ENCODE measurements around the gene SPIN1. TPM values are rescaled to one million over a fixed set of nuclear protein-coding genes. Genes with fewer than 3 reads are reported as not detected.

Gene SPIN1
- total and polyA plus RNA-seq, 2 of the 8 experiments (the other 6 are each of a cell fraction or from before 2014, with no cell fraction given): 69.9 to 139 TPM

DNA sequence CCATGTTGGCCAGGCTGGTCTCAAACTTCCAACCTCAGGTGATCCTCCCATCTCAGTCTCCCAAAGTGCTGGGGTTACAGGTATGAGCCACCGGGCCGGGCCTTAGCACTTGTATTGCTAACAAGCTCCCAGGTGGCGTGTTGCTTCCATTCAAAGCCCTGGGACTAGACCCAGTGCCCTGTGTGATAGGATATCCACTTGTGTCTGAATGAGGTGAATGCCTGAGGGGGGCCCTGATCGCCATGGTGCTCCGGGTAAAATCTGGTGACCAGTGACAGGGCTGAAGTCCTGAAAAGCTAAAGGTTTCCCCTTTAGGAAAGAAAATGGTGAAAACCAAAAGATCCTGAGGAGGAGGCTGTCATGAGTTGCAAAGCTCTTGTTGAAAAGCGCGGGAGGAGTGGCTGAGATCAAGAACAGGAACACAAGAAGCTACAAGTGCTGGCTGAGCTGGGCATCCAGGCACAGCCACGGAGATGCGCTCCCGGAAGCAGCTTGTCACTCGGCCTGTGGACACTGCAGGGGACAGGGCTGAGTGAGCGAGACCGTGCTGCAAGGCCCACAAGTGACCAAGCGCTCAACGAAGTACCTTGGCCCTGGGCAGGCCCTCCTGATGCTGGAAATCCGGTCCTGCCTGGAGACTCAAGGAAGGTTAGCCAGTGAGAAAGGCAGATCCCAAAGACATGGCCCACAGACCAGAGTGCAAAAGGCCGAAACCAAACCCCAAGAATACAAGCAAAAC lies 106.9 kb downstream of the SPIN1 start (continued):
- TF ChIP-seq KDM1A (IDR thresholded peaks at IDR 0.05; ENCODE audit: borderline replicate concordance, low read length): no peak
- TF ChIP-seq KDM4A (IDR thresholded peaks at IDR 0.05; ENCODE audit: low read depth, low read length, severe bottlenecking): no peak
- no peak for TF ChIP-seq CBX8 (IDR thresholded peaks at IDR 0.05; ENCODE audit: borderline replicate concordance, low read depth, low read length)
- no peak for TF ChIP-seq ASH2L (IDR thresholded peaks at IDR 0.05; ENCODE audit: low read length)
- no peak for TF ChIP-seq SP1 (IDR thresholded peaks at IDR 0.05; ENCODE audit: low read depth, low read length)
- no peak for TF ChIP-seq POLR2A (IDR thresholded peaks at IDR 0.05; ENCODE audit: control extremely low read depth in 1 of 2, low read depth in 2 of 2, low read length in 2 of 2)
- TF ChIP-seq, protein P1, sequence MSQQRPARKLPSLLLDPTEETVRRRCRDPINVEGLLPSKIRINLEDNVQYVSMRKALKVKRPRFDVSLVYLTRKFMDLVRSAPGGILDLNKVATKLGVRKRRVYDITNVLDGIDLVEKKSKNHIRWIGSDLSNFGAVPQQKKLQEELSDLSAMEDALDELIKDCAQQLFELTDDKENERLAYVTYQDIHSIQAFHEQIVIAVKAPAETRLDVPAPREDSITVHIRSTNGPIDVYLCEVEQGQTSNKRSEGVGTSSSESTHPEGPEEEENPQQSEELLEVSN (IDR thresholded peaks at IDR 0.05): no peak
- TF ChIP-seq JUND (IDR thresholded peaks at IDR 0.05; ENCODE audit: low read length): no peak
